ENCODE measurements around the gene HMBS. TPM values are rescaled to one million over a fixed set of nuclear protein-coding genes. Genes with fewer than 3 reads are reported as not detected.
"Not testable (repeated sequence)": the region's sequence is repeated elsewhere in the genome, so short reads cannot be mapped to it uniquely, and the experiment has no call there.

Gene HMBS
- total RNA-seq = 10 to 100 TPM in 3 of 4 donors, 1 to 10 TPM in 1; 9.5 to 19.9 (median 15.3) TPM

GRCh38 chr11:119084663-119085436, at the start of gene HMBS:
Gene HMBS (plus strand): TSS chr11:119084881. CDS start chr11:119085034, 153 bp downstream.
- Histone ChIP-seq H3K36me3 (no peaks in the 10 kb centered on the region), H3K4me3 (peak within 1 kb of the TSS; percentile 82 to 90), H3K9me3 (no peaks in the 10 kb centered on the region), H3K27me3 (no peaks in the 10 kb centered on the region), H3K27ac (peak within 1 kb of the TSS; percentile 83 to 96), H3K4me1 (peaks cover 0 to 7% of the 10 kb centered on the region in 2 donors)
- TF ChIP-seq POLR2A (IDR thresholded peaks at IDR 0.05) = peak in 1 of 2 donors; percentile 43
- TF ChIP-seq CTCF (IDR thresholded peaks at IDR 0.05) = peak in 2 of 4 experiments; percentile 20 to 26
- DNase-seq = peak; percentile 95 to 96
- intact Hi-C loops (cut with DNase I; ENCODE audit: low total_unique reads) = no loop called here

- Histone ChIP-seq H3K27ac (no peak overlapping the region), H3K27me3 (no peaks in the 10 kb centered on the region), H3K36me3 (no peaks in the 10 kb centered on the region), H3K4me3 (no peak overlapping the region), H3K4me1 (no peaks in the 10 kb centered on the region), H3K9me3 (no peaks in the 10 kb centered on the region)
- TF ChIP-seq POLR2A (IDR thresholded peaks at IDR 0.05) = no peak
- no peak for TF ChIP-seq CTCF (IDR thresholded peaks at IDR 0.05)
- no peak for DNase-seq
- intact Hi-C loops (cut with DNase I; ENCODE audit: low total_unique reads) = no loop called here
Measured at GRCh38 chr11:119038884-119039283, 45.8 kb upstream of the HMBS start.

GRCh38 chr11:119039471-119039870, 45.2 kb upstream of the HMBS start:
- H3K9me3 ChIP-seq; H3K27me3 ChIP-seq; H3K4me1 ChIP-seq; H3K36me3 ChIP-seq; H3K4me3 ChIP-seq; intact Hi-C loops (cut with DNase I; ENCODE audit: low total_unique reads); H3K27ac ChIP-seq; DNase-seq: not testable (repeated sequence)

DNA sequence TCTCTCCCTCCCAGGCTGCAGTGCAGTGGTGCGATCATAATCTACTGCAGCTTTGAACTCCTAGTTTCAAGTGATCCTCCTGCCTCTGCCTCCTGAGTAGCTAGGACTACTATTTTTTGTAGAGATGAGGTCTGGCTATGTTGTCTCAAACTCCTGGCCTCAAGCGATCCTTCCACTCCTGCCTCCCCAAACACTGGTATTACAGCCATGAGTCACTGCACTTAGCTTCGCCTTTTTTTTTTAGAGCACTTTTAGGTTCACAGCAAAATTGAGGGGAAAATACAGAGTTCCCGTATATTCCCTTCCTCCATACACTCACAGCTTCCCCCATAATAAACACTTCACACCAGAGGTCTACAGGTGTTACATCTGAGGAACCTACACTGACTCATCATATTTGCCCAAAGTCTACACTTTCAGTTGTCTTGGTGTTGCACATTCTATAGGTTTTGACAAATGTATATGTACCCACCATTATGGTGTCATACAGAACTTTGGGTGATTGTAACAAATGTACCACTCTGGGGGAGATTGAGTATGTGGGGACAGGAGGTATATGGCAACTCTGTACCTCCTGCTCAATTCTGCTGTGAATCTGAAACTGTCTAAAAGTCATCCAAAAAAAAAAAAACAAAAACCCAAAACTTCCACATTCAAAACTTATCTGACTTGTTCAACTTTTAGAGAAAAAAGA, 42.7 kb upstream of the HMBS start:
- Histone ChIP-seq H3K4me1 (no peaks in the 10 kb centered on the region), H3K27ac (no peak overlapping the region), H3K27me3 (no peaks in the 10 kb centered on the region), H3K4me3 (no peak overlapping the region), H3K36me3 (no peaks in the 10 kb centered on the region), H3K9me3 (no peaks in the 10 kb centered on the region)
- no peak for DNase-seq
- TF ChIP-seq CTCF (IDR thresholded peaks at IDR 0.05) = no peak
- no peak for TF ChIP-seq POLR2A (IDR thresholded peaks at IDR 0.05)
- intact Hi-C loops (cut with DNase I; ENCODE audit: low total_unique reads) = no loop called here

DNA sequence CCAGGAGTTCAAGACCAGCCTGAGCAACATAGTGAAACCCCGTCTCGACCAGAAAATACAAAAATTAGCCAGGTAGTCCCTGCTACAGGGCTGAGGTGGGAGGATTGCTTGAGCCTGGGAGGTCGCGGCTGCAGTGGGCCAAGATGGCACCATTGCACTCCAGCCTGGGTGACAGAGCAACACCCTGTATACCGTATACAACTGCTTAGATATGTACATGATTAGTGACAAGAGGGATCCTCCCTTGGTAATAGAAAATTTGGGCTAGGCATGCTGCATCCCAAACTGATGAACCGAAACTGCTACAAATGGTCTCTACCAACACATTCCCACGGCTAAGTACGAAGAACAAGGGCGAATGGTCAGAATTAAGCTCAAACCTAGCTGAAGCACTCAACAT, 41.8 kb upstream of the HMBS start:
- TF ChIP-seq POLR2A (IDR thresholded peaks at IDR 0.05) = no peak
- no peak for TF ChIP-seq CTCF (IDR thresholded peaks at IDR 0.05)
- Histone ChIP-seq H3K27ac (no peak overlapping the region), H3K27me3 (no peaks in the 10 kb centered on the region), H3K4me1 (no peaks in the 10 kb centered on the region), H3K9me3 (no peaks in the 10 kb centered on the region), H3K36me3 (no peaks in the 10 kb centered on the region), H3K4me3 (no peak overlapping the region)
- DNase-seq = no peak
- intact Hi-C loops (cut with DNase I; ENCODE audit: low total_unique reads) = no loop called here

Data from uterus (tissue), 4 donors.